Endothelial cell of umbilical vein (primary cell): ENCODE measurements around the gene CYB5D1.

Source experiments
- EZH2 ChIP-seq: IDR thresholded peaks from 2 replicates; pipeline ENCODE4 v1.6.1; 2012; ENCODE audit warnings: borderline replicate concordance, low read depth, mild to moderate bottlenecking, moderate library complexity, low read length, inconsistent platforms; ENCODE audit not compliant: severe bottlenecking
- FOS ChIP-seq: IDR thresholded peaks from 2 replicates; pipeline ENCODE4 v1.6.1; 2011; ENCODE audit warnings: mild to moderate bottlenecking, low read length, moderate library complexity, borderline replicate concordance; ENCODE audit not compliant: insufficient read depth
- JUN ChIP-seq: IDR thresholded peaks from 2 replicates; pipeline ENCODE4 v1.6.1; 2011; ENCODE audit warnings: borderline replicate concordance, low read depth; ENCODE audit not compliant: insufficient read length, insufficient read depth
- MYC ChIP-seq: IDR thresholded peaks from one replicate; pipeline ENCODE4 v1.6.1; 2011; ENCODE audit warnings: mild to moderate bottlenecking, low read depth, low read length
- POLR2A ChIP-seq: IDR thresholded peaks from 2 replicates; pipeline ENCODE4 v1.6.1; 2012; ENCODE audit warnings: low read depth, mild to moderate bottlenecking, control low read depth, low read length
- POLR2AphosphoS5 ChIP-seq: IDR thresholded peaks from 2 replicates; pipeline ENCODE4 v1.6.1; 2012; ENCODE audit warnings: low read depth, mild to moderate bottlenecking, control low read depth, low read length, moderate library complexity; ENCODE audit not compliant: insufficient read depth
- TF ChIP-seq, protein P1 (sequence below), 2 donors: IDR thresholded peaks; 1 replicate in 1 of 2; 2 replicates in 1 of 2; pipeline ENCODE4 v1.5.1; 2011; ENCODE audit warnings: low read length in 2 of 2, mild to moderate bottlenecking in 2 of 2, moderate library complexity in 2 of 2, control low read depth in 1 of 2, inconsistent platforms in 1 of 2, low read depth in 1 of 2; ENCODE audit not compliant: insufficient read depth in 1 of 2; ENCODE audit errors: extremely low read depth in 1 of 2
- TF ChIP-seq, protein P2 (sequence below): IDR thresholded peaks from 2 replicates; pipeline ENCODE4 v1.6.1; 2011; ENCODE audit not compliant: insufficient read depth, insufficient read length

DNA sequence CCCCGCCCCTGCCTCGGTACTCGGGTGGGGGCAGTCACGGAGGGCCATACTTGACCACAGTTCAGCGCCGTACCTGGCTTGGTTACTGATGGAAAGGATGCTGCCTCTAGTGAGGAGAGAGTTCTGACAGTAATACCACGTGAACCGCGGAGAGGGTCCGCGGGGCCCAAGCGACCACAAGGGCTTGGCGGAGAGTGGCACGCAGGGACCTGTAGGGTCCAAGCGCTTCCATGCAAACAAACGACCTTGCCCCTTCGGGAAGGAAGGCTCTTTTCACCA, 14.6 kb upstream of the CYB5D1 start:
- TF ChIP-seq, protein P1, sequence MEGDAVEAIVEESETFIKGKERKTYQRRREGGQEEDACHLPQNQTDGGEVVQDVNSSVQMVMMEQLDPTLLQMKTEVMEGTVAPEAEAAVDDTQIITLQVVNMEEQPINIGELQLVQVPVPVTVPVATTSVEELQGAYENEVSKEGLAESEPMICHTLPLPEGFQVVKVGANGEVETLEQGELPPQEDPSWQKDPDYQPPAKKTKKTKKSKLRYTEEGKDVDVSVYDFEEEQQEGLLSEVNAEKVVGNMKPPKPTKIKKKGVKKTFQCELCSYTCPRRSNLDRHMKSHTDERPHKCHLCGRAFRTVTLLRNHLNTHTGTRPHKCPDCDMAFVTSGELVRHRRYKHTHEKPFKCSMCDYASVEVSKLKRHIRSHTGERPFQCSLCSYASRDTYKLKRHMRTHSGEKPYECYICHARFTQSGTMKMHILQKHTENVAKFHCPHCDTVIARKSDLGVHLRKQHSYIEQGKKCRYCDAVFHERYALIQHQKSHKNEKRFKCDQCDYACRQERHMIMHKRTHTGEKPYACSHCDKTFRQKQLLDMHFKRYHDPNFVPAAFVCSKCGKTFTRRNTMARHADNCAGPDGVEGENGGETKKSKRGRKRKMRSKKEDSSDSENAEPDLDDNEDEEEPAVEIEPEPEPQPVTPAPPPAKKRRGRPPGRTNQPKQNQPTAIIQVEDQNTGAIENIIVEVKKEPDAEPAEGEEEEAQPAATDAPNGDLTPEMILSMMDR (IDR thresholded peaks at IDR 0.05; ENCODE audit: extremely low read depth in 1 of 2, insufficient read depth in 1 of 2, low read depth in 1 of 2, low read length in 2 of 2): no peak
- no peak for TF ChIP-seq POLR2A
- no peak for TF ChIP-seq EZH2
- peak; percentile 0 for TF ChIP-seq POLR2AphosphoS5
- TF ChIP-seq JUN: no peak
- TF ChIP-seq FOS: no peak
- TF ChIP-seq, protein P2, sequence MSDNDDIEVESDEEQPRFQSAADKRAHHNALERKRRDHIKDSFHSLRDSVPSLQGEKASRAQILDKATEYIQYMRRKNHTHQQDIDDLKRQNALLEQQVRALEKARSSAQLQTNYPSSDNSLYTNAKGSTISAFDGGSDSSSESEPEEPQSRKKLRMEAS: no peak
- no peak for TF ChIP-seq MYC
